MM.1S (cell line): ENCODE measurements around the gene SPHKAP.

ENCODE experiments used
- DNase-seq: peaks from one replicate; pipeline ENCODE4 v3.0.0-alpha.2; 2015
- H2AFZ ChIP-seq: fragments of 300-600 bp; sonication (generic); 2 replicates; pipeline ENCODE4 v1.6.0; 2016; ENCODE audit warnings: antibody characterized with exemption, low read length
- H3F3A ChIP-seq: fragments of 300-600 bp; sonication (generic); 2 replicates; pipeline ENCODE4 v1.6.1; 2016; ENCODE audit warnings: mild to moderate bottlenecking, antibody characterized with exemption, low read length, moderate library complexity, mixed read lengths; ENCODE audit not compliant: insufficient read depth
- H3K27ac ChIP-seq: fragments of 300-600 bp; sonication (generic); 2 replicates; pipeline ENCODE4 v1.5.1; 2016; ENCODE audit warnings: mild to moderate bottlenecking, low read length
- H3K27me3 ChIP-seq: fragments of 300-600 bp; sonication (generic); replicated peaks from 2 replicates; pipeline ENCODE4 v1.6.0; 2016; ENCODE audit warnings: low read length; ENCODE audit not compliant: insufficient read depth
- H3K36me3 ChIP-seq: fragments of 300-600 bp; sonication (generic); replicated peaks from 2 replicates; pipeline ENCODE4 v1.6.1; 2016; ENCODE audit warnings: mild to moderate bottlenecking, low read length, mixed read lengths; ENCODE audit not compliant: insufficient read depth
- H3K4me1 ChIP-seq: fragments of 300-600 bp; sonication (generic); 2 replicates; pipeline ENCODE4 v1.6.1; 2016; ENCODE audit warnings: low read length, mixed read lengths
- H3K4me2 ChIP-seq: fragments of 300-600 bp; sonication (generic); 2 replicates; pipeline ENCODE4 v1.6.0; 2016; ENCODE audit warnings: low read depth, low read length
- H3K4me3 ChIP-seq: fragments of 300-600 bp; sonication (generic); 2 replicates; pipeline ENCODE4 v1.5.1; 2016; ENCODE audit warnings: low read length, mixed read lengths
- H3K79me2 ChIP-seq: fragments of 300-600 bp; sonication (generic); 2 replicates; pipeline ENCODE4 v1.6.1; 2016; ENCODE audit warnings: mixed run types, low read length, mixed read lengths
- H3K9ac ChIP-seq: fragments of 300-600 bp; sonication (generic); 2 replicates; pipeline ENCODE4 v1.6.1; 2016; ENCODE audit warnings: low read length, mixed read lengths
- H3K9me2 ChIP-seq: fragments of 300-600 bp; sonication (generic); replicated peaks from 2 replicates; pipeline ENCODE4 v1.6.1; 2016; ENCODE audit warnings: mild to moderate bottlenecking, low read length, mixed read lengths; ENCODE audit not compliant: insufficient read depth
- H3K9me3 ChIP-seq: fragments of 300-600 bp; sonication (generic); replicated peaks from 2 replicates; pipeline ENCODE4 v1.6.1; 2016; ENCODE audit warnings: mild to moderate bottlenecking, low read length, mixed read lengths; ENCODE audit not compliant: insufficient read depth
- H4K20me1 ChIP-seq: fragments of 300-600 bp; sonication (generic); 2 replicates; pipeline ENCODE4 v1.6.1; 2016; ENCODE audit warnings: mild to moderate bottlenecking, low read length, moderate library complexity, mixed read lengths; ENCODE audit not compliant: insufficient read depth
- EZH2 ChIP-seq: fragments of 300-600 bp; sonication (generic); optimal IDR thresholded peaks from 2 replicates; pipeline ENCODE3; 2017; ENCODE audit warnings: low read depth, mild to moderate bottlenecking, antibody characterized with exemption, low read length, mixed read lengths
- EZH2phosphoT487 ChIP-seq: fragments of 300-600 bp; sonication (generic); IDR thresholded peaks from 2 replicates; pipeline ENCODE4 v1.6.1; 2018; ENCODE audit warnings: antibody characterized with exemption, low read length
- TF ChIP-seq, protein P1 (sequence below): fragments of 300-600 bp; sonication (generic); IDR thresholded peaks from 2 replicates; pipeline ENCODE4 v1.5.1; 2016; ENCODE audit warnings: antibody characterized with exemption, low read length, mixed read lengths

Gene SPHKAP

DNA sequence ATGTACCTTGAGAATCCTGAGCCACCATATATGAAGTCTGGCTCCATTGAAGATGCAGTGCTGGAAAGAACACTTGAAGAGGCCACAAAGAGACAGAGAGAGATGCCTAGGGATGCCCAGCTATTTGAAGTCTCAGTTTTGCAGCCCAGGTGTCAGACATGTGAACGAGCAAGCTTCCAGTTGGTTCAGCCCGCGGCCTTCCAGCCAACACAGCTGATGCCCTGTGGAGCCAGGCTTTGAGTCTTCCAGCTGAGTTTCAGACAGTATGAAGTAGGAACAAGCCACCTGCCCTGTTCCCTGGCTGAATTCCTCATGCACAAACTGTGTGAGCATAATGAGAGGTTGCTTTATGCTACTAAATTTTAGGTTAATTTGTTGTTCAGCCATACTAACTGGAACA, 108.8 kb downstream of the SPHKAP start:
- no peak overlapping the region for H3K9ac ChIP-seq
- no peak overlapping the region for H3K4me2 ChIP-seq
- H3K9me3 ChIP-seq: no peaks in the 10 kb centered on the region
- no peaks in the 10 kb centered on the region for H3K36me3 ChIP-seq
- H3K9me2 ChIP-seq: no peaks in the 10 kb centered on the region
- H3K4me3 ChIP-seq: no peak overlapping the region
- no peaks in the 10 kb centered on the region for H4K20me1 ChIP-seq
- H2AFZ ChIP-seq: no peak overlapping the region
- no peak overlapping the region for H3K27ac ChIP-seq
- TF ChIP-seq EZH2phosphoT487 (no peak), EZH2 (no peak)
- TF ChIP-seq, protein P1, sequence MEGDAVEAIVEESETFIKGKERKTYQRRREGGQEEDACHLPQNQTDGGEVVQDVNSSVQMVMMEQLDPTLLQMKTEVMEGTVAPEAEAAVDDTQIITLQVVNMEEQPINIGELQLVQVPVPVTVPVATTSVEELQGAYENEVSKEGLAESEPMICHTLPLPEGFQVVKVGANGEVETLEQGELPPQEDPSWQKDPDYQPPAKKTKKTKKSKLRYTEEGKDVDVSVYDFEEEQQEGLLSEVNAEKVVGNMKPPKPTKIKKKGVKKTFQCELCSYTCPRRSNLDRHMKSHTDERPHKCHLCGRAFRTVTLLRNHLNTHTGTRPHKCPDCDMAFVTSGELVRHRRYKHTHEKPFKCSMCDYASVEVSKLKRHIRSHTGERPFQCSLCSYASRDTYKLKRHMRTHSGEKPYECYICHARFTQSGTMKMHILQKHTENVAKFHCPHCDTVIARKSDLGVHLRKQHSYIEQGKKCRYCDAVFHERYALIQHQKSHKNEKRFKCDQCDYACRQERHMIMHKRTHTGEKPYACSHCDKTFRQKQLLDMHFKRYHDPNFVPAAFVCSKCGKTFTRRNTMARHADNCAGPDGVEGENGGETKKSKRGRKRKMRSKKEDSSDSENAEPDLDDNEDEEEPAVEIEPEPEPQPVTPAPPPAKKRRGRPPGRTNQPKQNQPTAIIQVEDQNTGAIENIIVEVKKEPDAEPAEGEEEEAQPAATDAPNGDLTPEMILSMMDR: no peak
- no peaks in the 10 kb centered on the region for H3K4me1 ChIP-seq
- H3K27me3 ChIP-seq: no peaks in the 10 kb centered on the region
- no peaks in the 10 kb centered on the region for H3K79me2 ChIP-seq
- no peak for DNase-seq
- H3F3A ChIP-seq: no peaks in the 10 kb centered on the region

DNA sequence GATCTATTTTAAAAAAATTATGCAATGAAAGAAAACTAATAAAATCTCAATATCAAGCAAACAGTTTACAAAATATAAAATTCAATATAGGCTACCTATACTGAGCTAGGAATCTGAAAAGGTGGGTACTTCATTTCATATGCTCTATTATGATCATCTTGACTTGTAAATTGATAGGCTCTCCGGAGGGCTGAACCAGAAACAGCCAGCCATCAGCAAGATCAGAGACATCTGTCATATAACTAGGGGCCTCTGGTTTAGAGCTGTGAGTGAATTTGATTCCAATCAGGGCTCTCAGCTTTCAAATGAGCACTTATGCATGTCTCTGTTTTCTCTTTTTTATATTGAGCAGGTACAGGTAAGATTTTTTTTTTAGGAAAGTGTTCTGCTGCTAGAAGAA, 114.2 kb downstream of the SPHKAP start:
- no peaks in the 10 kb centered on the region for H4K20me1 ChIP-seq
- no peak overlapping the region for H3K9ac ChIP-seq
- H2AFZ ChIP-seq: no peak overlapping the region
- no peaks in the 10 kb centered on the region for H3K27me3 ChIP-seq
- no peak for DNase-seq
- H3K9me3 ChIP-seq: no peaks in the 10 kb centered on the region
- no peaks in the 10 kb centered on the region for H3F3A ChIP-seq
- H3K9me2 ChIP-seq: no peaks in the 10 kb centered on the region
- H3K79me2 ChIP-seq: no peaks in the 10 kb centered on the region
- H3K4me3 ChIP-seq: no peak overlapping the region
- H3K27ac ChIP-seq: no peak overlapping the region
- no peaks in the 10 kb centered on the region for H3K4me1 ChIP-seq
- TF ChIP-seq EZH2phosphoT487 (no peak), EZH2 (no peak)
- TF ChIP-seq, protein P1: no peak
- H3K36me3 ChIP-seq: no peaks in the 10 kb centered on the region
- H3K4me2 ChIP-seq: no peak overlapping the region

DNA sequence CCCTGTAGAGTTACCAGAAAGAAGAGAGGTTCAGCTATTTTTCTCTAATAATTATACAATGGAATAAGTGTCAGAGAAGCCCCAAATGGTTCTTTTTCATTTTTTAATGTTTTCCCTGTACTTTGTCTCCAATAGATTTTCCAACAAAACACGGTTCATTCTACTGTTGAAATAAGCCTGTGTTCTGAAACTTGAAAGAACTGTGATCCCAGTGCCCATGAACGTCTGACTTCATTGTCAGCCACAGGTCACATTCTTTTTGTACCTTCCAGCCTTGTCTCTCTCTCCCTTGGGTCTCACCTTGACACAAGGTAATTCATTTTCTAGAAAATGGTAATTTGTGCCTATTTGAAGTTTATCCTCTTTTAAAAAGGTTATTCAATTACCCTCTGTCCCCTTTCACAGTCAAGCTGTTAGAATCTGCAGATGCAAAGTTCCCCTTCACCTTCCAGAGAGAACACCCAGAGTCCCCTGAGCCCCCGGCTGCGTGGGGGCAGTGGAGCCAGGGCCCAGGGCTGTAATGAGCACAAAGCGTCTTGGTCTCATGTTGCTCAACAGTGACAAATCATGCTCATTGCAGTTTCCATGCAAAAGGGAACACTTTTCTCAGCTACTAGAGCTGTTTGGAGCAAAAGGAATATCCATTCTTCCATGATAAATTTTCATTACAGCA, 115.2 kb downstream of the SPHKAP start:
- no peaks in the 10 kb centered on the region for H3K9me2 ChIP-seq
- no peak overlapping the region for H2AFZ ChIP-seq
- H3K79me2 ChIP-seq: no peaks in the 10 kb centered on the region
- TF ChIP-seq, protein P1: no peak
- TF ChIP-seq EZH2phosphoT487 (no peak), EZH2 (no peak)
- no peak overlapping the region for H3K9ac ChIP-seq
- no peaks in the 10 kb centered on the region for H3K9me3 ChIP-seq
- DNase-seq: no peak
- no peaks in the 10 kb centered on the region for H3F3A ChIP-seq
- H3K27me3 ChIP-seq: no peaks in the 10 kb centered on the region
- H3K27ac ChIP-seq: no peak overlapping the region
- H3K4me2 ChIP-seq: no peak overlapping the region
- no peak overlapping the region for H3K4me3 ChIP-seq
- no peaks in the 10 kb centered on the region for H4K20me1 ChIP-seq
- no peaks in the 10 kb centered on the region for H3K4me1 ChIP-seq
- H3K36me3 ChIP-seq: no peaks in the 10 kb centered on the region
